ENCODE data around the gene PEX11B.

GRCh38 chr1:145895471-145895870 is 23.0 kb downstream of the PEX11B start:
- no peak for TF ChIP-seq POLR2A (IDR thresholded peaks at IDR 0.05)
- TF ChIP-seq CTCF (IDR thresholded peaks at IDR 0.05), result no peak
- TF ChIP-seq POLR2AphosphoS5 (IDR thresholded peaks at IDR 0.05), result no peak

Measured in transverse colon (tissue), 4 donors.